Heart left ventricle (tissue), 16 donors: Measurements from ENCODE around the gene ZNF578. TPM values are rescaled to one million over a fixed set of nuclear protein-coding genes. Genes with fewer than 3 reads are reported as not detected.
"Not testable (repeated sequence)": the region's sequence is repeated elsewhere in the genome, so short reads cannot be mapped to it uniquely, and the experiment has no call there.

Source experiments
- ATAC-seq, 4 donors: fragments of 200-7000 bp; cut with Tn5 transposase; one replicate each; pipeline ENCODE4 v1.9.1; 2020 to 2022; ENCODE audit warnings: moderate library complexity in 4 of 4, mild to moderate bottlenecking in 3 of 4, moderate number of reproducible peaks in 1 of 4
- DNase-seq, 5 donors: peaks; one replicate each; pipeline ENCODE4 v3.0.0-alpha.2; 2020
- H3K27ac ChIP-seq, 12 donors: fragments of 200-600 bp; sonication (generic) in 4 of 12; one replicate each; pipeline versions ENCODE4 v1.5.0 to v1.8.0; 2016 to 2022; ENCODE audit warnings: mild to moderate bottlenecking in 2 of 12
- H3K27me3 ChIP-seq, 9 donors: fragments of 200-600 bp; sonication (generic) in 2 of 9; one replicate each; pipeline versions ENCODE4 v1.5.1 to v1.8.0; 2016 to 2022; ENCODE audit warnings: mild to moderate bottlenecking in 3 of 9
- H3K36me3 ChIP-seq, 9 donors: fragments of 200-600 bp; sonication (generic) in 2 of 9; one replicate each; pipeline versions ENCODE4 v1.5.0 to v1.8.0; 2018 to 2022; ENCODE audit warnings: mild to moderate bottlenecking in 2 of 9
- H3K4me1 ChIP-seq, 12 donors: fragments of 200-600 bp; sonication (generic) in 4 of 12; one replicate each; pipeline versions ENCODE4 v1.5.0 to v1.8.0; 2016 to 2022; ENCODE audit warnings: mild to moderate bottlenecking in 3 of 12
- H3K4me3 ChIP-seq, 12 donors: fragments of 200-600 bp; sonication (generic) in 4 of 12; one replicate each; pipeline versions ENCODE4 v1.5.0 to v1.8.0; 2017 to 2022; ENCODE audit warnings: mild to moderate bottlenecking in 9 of 12, moderate library complexity in 4 of 12
- H3K9me3 ChIP-seq, 12 donors: fragments of 200-600 bp; sonication (generic) in 4 of 12; one replicate each; pipeline versions ENCODE4 v1.5.0 to v1.8.0; 2016 to 2022; ENCODE audit warnings: mild to moderate bottlenecking in 1 of 12
- POLR2A ChIP-seq, 2 donors: fragments of 450-650 bp; IDR thresholded peaks; one replicate each; pipeline ENCODE4 v1.6.1; 2017; ENCODE audit warnings: antibody characterized with exemption in 2 of 2, mild to moderate bottlenecking in 2 of 2, moderate library complexity in 2 of 2
- WGBS, 4 donors: extraction: QIAGEN DNeasy Blood & Tissue Kit in 2 of 4; methylation state at CpG; one replicate each; pipeline versions ENCODE4 v1.1.5 to v1.1.7; 2013 to 2018; 5-methylcytosine and 5-hydroxymethylcytosine counted together
- intact Hi-C, 10 donors: fragments of 100-400 bp; cut with DNase I; formaldehyde crosslinking; loops; one replicate each; pipeline versions ENCODE4 v1.11.1 to v1.14.2; 2022
- polyA plus RNA-seq, 2 donors: library from polyadenylated mRNA; stranded (reverse); fragments of 200-250 nt; gene quantifications; one replicate each; pipeline ENCODE4 v1.2.3, GENCODE V29; 2013
- total RNA-seq, 9 donors: library from RNA; depleted of rRNA in 2 of 9; stranded (reverse); fragments of >200 nt in 2 of 9; fragmentation: NEBNext Ultra II Directional in 3 of 9; extraction: Animal tissue kit (Norgen Biotek cat#: 25700) in 3 of 9; gene quantifications; one replicate each; pipeline versions ENCODE4 v1.1.0 to v1.2.4, GENCODE V29; 2016 to 2023
- TF ChIP-seq, protein P1 (sequence below), 12 donors: fragments of 200-600 bp; sonication (generic) in 4 of 12; IDR thresholded peaks; one replicate each; pipeline versions ENCODE4 v1.5.0 to v1.8.0; 2018 to 2022; ENCODE audit warnings: antibody characterized with exemption in 12 of 12, mild to moderate bottlenecking in 5 of 12
- donor health status: ischemic (EF 13 %, LVEDD 7.1; RV severe dilation, severe dysfunction).
- donor health status: healthy with polysubstance abuse.
- donor health status: DM: no; HTN: yes; CAD: no.
- donor health status: DM: no; HTN: no; CAD: no.
- donor health status: ischemic (EF 25% LVEDD 6.9; RV normal size, moderate dysfunction).
- donor health status: ischemic (EF 25% LVEDD 5.7; RV mildly dilated, moderate dysfunction).
- donor health status: healthy.
- donor health status: DM: yes; HTN: yes; CAD: no.
- donor health status: ischemic (EF 35%, LVEDD 5.7; RV mildly dilated, moderate dysfunction).
- donor health status: nonischemic (EF 11% LVEDD 7.7; RV severe dilation, severe dysfunction).
- donor health status: DM: yes; HTN: yes; CAD: no.
- donor health status: PGD.
- donor health status: ischemic (EF 29% LVEDD 5.4; RV normal size, mild dysfunction).
- donor health status: nonischemic (EF 23%, LVEDD 6.1; RV moderate dilation, normal function).

The ZNF578 gene
- total and polyA plus RNA-seq, 11 donors = 0.64 to 4.7 (median 2.0) TPM

DNA sequence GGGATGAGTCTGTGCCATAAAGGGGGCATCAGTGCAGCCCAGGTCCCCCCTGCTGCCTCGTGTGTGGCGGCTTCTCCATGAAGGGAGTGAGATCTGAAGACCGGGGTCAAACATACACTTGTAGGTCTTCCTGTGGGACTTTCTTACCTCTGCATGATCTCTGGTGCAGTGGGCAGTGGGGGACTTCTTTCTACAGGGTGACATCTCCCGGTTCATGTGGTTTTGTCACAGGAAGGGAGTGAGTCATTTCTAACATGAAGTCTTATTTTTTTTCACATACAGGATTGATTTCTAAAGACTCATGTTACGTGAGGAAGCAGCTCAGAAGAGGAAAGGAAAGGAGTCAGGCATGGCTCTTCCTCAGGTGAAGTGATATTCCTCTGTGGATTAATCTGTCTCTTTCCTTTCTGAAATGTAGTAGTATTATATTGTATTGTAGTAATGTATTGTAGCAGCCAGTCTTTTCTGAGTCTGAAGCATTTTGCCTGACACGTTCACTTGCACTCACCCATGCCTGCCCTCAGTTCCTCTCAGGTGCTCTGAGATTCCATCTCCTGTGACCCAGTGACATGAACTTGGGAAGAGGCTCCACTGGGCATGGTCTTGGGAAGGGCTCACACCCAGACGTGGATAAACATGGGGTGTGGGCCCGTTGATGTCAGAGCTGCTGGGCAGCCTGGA is 89.8 kb downstream of the ZNF578 start:
- Histone ChIP-seq H3K27ac (peak overlapping the region in 5 of 12 donors; percentile 19 to 61 (median 46)), H3K4me3 (peak overlapping the region in 1 of 12 donors; percentile 19), H3K36me3 (peaks cover 0 to 66% (median 50%) of the 10 kb centered on the region in 9 donors), H3K4me1 (peaks cover 0 to 10% (median 0%) of the 10 kb centered on the region in 12 donors), H3K9me3 (peaks cover 0 to 13% (median 0%) of the 10 kb centered on the region in 12 donors), H3K27me3 (no peaks in the 10 kb centered on the region)
- no peak for DNase-seq
- WGBS, 4 donors = 65 to 70% (median 66%) methylated on average over 8 of the region's 8 CpGs
- TF ChIP-seq POLR2A (IDR thresholded peaks at IDR 0.05) = no peak
- TF ChIP-seq, protein P1, sequence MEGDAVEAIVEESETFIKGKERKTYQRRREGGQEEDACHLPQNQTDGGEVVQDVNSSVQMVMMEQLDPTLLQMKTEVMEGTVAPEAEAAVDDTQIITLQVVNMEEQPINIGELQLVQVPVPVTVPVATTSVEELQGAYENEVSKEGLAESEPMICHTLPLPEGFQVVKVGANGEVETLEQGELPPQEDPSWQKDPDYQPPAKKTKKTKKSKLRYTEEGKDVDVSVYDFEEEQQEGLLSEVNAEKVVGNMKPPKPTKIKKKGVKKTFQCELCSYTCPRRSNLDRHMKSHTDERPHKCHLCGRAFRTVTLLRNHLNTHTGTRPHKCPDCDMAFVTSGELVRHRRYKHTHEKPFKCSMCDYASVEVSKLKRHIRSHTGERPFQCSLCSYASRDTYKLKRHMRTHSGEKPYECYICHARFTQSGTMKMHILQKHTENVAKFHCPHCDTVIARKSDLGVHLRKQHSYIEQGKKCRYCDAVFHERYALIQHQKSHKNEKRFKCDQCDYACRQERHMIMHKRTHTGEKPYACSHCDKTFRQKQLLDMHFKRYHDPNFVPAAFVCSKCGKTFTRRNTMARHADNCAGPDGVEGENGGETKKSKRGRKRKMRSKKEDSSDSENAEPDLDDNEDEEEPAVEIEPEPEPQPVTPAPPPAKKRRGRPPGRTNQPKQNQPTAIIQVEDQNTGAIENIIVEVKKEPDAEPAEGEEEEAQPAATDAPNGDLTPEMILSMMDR (IDR thresholded peaks at IDR 0.05) = no peak
- ATAC-seq = peak in 1 of 4 donors; percentile 55
- intact Hi-C loops = no loop called here

DNA sequence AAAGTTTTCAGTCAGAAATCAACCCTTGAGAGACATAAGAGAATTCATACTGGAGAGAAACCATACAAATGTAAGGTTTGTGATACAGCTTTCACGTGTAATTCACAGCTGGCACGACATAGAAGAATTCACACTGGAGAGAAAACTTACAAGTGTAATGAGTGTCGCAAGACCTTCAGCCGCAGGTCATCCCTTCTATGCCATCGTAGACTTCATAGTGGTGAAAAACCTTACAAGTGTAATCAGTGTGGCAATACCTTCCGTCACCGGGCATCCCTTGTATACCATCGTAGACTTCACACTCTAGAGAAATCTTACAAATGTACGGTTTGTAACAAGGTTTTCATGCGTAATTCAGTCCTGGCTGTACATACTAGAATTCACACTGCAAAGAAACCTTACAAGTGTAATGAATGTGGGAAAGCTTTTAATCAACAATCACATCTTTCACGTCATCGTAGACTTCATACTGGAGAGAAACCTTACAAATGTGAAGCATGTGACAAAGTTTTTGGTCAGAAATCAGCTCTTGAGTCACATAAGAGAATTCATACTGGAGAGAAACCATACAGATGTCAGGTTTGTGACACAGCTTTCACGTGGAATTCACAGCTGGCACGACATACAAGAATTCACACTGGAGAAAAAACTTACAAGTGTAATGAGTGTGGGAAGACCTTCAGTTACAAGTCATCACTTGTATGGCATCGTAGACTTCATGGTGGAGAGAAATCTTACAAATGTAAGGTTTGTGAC is 101.0 kb downstream of the ZNF578 start:
- Histone ChIP-seq H3K4me1 (no peaks in the 10 kb centered on the region), H3K9me3 (peaks cover 3 to 99% (median 64%) of the 10 kb centered on the region in 12 donors), H3K4me3 (no peak overlapping the region), H3K36me3 (peaks cover 23 to 98% (median 69%) of the 10 kb centered on the region in 9 donors), H3K27ac (no peak overlapping the region), H3K27me3 (no peaks in the 10 kb centered on the region)
- ATAC-seq (no peak), DNase-seq (no peak)
- 96 to 98% (median 97%) methylated on average over 15 of the region's 15 CpGs for WGBS, 4 donors
- intact Hi-C loops = no loop called here
- TF ChIP-seq POLR2A (IDR thresholded peaks at IDR 0.05) = no peak
- TF ChIP-seq, protein P1 (IDR thresholded peaks at IDR 0.05) = no peak

DNA sequence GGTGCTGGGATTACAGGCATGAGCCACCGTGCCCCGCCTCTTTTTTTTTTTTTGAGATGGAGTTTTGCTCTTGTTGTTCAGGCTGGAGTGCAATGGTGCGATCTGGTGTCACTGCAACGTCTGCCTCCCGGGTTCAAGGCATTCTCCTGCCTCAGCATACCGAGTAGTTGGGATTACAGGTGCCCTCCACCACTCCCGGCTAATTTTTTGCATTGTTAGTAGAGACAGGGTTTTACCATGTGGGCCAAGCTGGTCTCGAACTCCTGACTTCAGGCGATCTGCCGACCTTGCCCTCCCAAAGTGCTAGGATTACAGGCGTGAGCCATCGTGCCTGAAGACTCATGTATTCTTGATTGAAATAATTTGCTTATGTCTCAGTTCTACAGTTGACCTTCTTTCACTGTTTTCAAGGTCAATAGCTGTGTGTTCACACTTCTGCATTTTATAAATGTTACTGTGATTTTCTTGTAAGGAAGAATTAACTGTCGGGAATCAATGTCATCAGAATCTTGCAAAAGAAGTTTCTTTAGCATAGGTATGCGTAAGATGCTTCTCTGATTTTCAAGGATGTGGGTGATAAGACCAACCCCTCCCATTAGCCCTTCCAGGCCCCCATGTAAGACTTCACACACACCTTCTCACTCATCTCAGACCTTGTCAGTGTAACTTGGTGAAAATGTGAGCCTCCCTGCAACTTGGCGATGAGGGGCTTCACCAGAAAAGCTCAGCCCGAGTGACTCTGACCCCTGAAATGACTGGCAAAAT is 104.1 kb downstream of the ZNF578 start:
- Histone ChIP-seq H3K9me3 (peaks cover 3 to 97% (median 55%) of the 10 kb centered on the region in 12 donors), H3K27me3 (no peaks in the 10 kb centered on the region), H3K36me3 (peaks cover 23 to 95% (median 59%) of the 10 kb centered on the region in 9 donors), H3K4me3 (no peak overlapping the region), H3K27ac (no peak overlapping the region), H3K4me1 (no peaks in the 10 kb centered on the region)
- DNase-seq = no peak
- 97 to 98% (median 97%) methylated on average over 16 of the region's 16 CpGs for WGBS, 4 donors
- ATAC-seq = no peak
- intact Hi-C loops = no loop called here
- TF ChIP-seq, protein P1 (IDR thresholded peaks at IDR 0.05) = no peak
- TF ChIP-seq POLR2A (IDR thresholded peaks at IDR 0.05) = no peak

DNA sequence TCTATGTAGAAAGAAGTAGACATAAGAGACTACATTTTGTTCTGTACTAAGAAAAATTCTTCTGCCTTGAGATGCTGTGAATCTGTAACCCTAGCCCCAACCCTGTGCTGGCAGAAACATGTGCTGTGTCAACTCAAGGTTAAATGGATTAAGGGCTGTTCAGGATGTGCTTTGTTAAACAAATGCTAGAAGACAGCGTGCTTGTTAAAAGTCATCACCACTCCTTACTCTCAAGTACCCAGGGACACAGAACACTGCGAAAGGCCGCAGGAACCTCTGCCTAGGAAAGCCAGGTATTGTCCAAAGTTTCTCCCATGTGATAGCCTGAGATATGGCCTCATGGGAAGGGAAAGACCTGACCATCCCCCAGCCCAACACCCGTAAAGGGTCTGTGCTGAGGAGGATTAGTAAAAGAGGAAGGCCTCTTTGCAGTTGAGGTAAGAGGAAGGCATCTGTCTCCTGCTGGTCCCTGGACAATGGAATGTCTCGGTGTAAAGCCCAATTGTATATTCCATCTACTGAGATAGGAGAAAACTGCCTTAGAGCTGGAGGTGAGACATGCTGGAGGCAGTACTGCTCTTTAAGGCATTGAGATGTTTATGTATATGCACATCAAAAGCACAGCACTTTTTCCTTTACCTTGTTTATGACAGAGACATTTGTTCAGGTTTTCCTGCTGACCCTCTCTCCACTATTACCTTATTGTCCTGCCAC is 105.5 kb downstream of the ZNF578 start:
- H3K4me3 ChIP-seq, H3K4me1 ChIP-seq, intact Hi-C loops, DNase-seq, H3K27me3 ChIP-seq, H3K27ac ChIP-seq, ATAC-seq: not testable (repeated sequence)
- 74 to 82% (median 80%) methylated on average over 5 of the region's 5 CpGs for WGBS, 4 donors
- peaks cover 3 to 97% (median 43%) of the 10 kb centered on the region in 12 donors for H3K9me3 ChIP-seq
- peaks cover 12 to 95% (median 44%) of the 10 kb centered on the region in 9 donors for H3K36me3 ChIP-seq

DNA sequence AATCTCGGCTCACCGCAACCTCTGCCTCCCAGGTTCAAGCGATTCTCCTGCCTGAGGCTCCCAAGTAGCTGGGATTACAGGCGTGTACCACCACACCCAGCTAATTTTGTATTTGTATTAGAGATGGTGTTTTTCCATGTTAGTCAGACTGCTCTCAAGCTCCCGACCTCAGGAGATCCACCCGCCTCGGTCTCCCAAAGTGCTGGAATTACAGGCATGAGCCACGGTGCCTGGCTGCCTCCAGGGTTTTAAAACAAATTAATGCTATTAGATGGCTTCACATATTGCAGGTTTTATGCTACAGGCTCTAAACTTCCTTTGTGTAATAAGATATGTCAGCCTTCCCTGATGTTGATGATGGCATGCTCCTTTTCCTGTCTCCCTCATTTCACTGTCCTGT is 108.3 kb downstream of the ZNF578 start:
- H3K27me3 ChIP-seq, DNase-seq, ATAC-seq, H3K27ac ChIP-seq, H3K4me1 ChIP-seq, H3K4me3 ChIP-seq, intact Hi-C loops: not testable (repeated sequence)
- WGBS, 4 donors = 90 to 99% (median 96%) methylated on average over 8 of the region's 8 CpGs
- H3K9me3 ChIP-seq = peaks cover 0 to 91% (median 18%) of the 10 kb centered on the region in 12 donors
- peaks cover 0 to 81% (median 29%) of the 10 kb centered on the region in 9 donors for H3K36me3 ChIP-seq
